Neural crest cell (in vitro differentiated cells): ENCODE data around the gene FBXL17. TPM values are rescaled to one million over a fixed set of nuclear protein-coding genes. Genes with fewer than 3 reads are reported as not detected.

ENCODE experiments used
- DNase-seq: peaks from one replicate; pipeline ENCODE4 v3.0.0; 2021; ENCODE audit warnings: low read depth, mixed read lengths, low spot score
- H3K27ac Mint-ChIP-seq: one replicate; pipeline ENCODE4 v1.8.0; 2021; ENCODE audit warnings: mild to moderate bottlenecking, mixed read lengths; ENCODE audit not compliant: unreplicated experiment
- H3K27me3 Mint-ChIP-seq: 2 replicates; pipeline ENCODE4 v1.8.0; 2021; ENCODE audit warnings: low read depth, mild to moderate bottlenecking, mixed read lengths
- H3K36me3 Mint-ChIP-seq: 2 replicates; pipeline ENCODE4 v1.8.0; 2021; ENCODE audit warnings: low read depth, mild to moderate bottlenecking, mixed read lengths
- H3K4me1 Mint-ChIP-seq: 2 replicates; pipeline ENCODE4 v1.8.0; 2021; ENCODE audit warnings: mixed read lengths
- H3K4me3 Mint-ChIP-seq: one replicate; pipeline ENCODE4 v1.8.0; 2021; ENCODE audit warnings: mild to moderate bottlenecking, mixed read lengths
- H3K9me3 Mint-ChIP-seq: 2 replicates; pipeline ENCODE4 v1.8.0; 2021; ENCODE audit warnings: mixed read lengths
- CTCF ChIP-seq: fragments of 200-600 bp; sonication (generic); conservative IDR thresholded peaks from 2 replicates; pipeline ENCODE4 v1.5.0; 2021; ENCODE audit warnings: antibody characterized with exemption, mild to moderate bottlenecking
- total RNA-seq: library from RNA; stranded (reverse); gene quantifications from 2 replicates; pipeline ENCODE4 v1.2.1, GENCODE V29; 2021

The FBXL17 gene
- total RNA-seq, 1 donor from 2014 or later, result 17.8 TPM

GRCh38 chr5:108141676-108142075 lies 240.2 kb downstream of the FBXL17 start:
- no peaks in the 10 kb centered on the region for H3K27me3 Mint-ChIP-seq
- H3K4me3 Mint-ChIP-seq, result no peak overlapping the region
- H3K27ac Mint-ChIP-seq, result no peak overlapping the region
- no peak for TF ChIP-seq CTCF
- no peaks in the 10 kb centered on the region for H3K9me3 Mint-ChIP-seq
- no peaks in the 10 kb centered on the region for H3K36me3 Mint-ChIP-seq
- DNase-seq, result no peak
- no peaks in the 10 kb centered on the region for H3K4me1 Mint-ChIP-seq

GRCh38 chr5:108136493-108136892 lies 245.4 kb downstream of the FBXL17 start:
- Mint-ChIP-seq H3K27ac (no peak overlapping the region), H3K4me3 (no peak overlapping the region)

GRCh38 chr5:108129129-108129528 lies 252.8 kb downstream of the FBXL17 start:
- Mint-ChIP-seq H3K27ac (no peak overlapping the region), H3K9me3 (no peaks in the 10 kb centered on the region), H3K27me3 (no peaks in the 10 kb centered on the region)

More at GRCh38 chr5:108136493-108136892, 245.4 kb downstream of the FBXL17 start:
- H3K9me3 Mint-ChIP-seq, result no peaks in the 10 kb centered on the region
- DNase-seq, result no peak
- H3K27me3 Mint-ChIP-seq, result no peaks in the 10 kb centered on the region
- no peaks in the 10 kb centered on the region for H3K4me1 Mint-ChIP-seq
- H3K36me3 Mint-ChIP-seq, result no peaks in the 10 kb centered on the region
- TF ChIP-seq CTCF, result no peak

GRCh38 chr5:108125771-108126511 lies 256.0 kb downstream of the FBXL17 start:
- Mint-ChIP-seq H3K9me3 (no peaks in the 10 kb centered on the region), H3K4me3 (no peak overlapping the region), H3K27ac (no peak overlapping the region), H3K4me1 (no peaks in the 10 kb centered on the region), H3K27me3 (no peaks in the 10 kb centered on the region), H3K36me3 (no peaks in the 10 kb centered on the region)
- DNase-seq, result no peak
- no peak for TF ChIP-seq CTCF

More at GRCh38 chr5:108129129-108129528, 252.8 kb downstream of the FBXL17 start:
- no peak for DNase-seq
- Mint-ChIP-seq H3K4me3 (no peak overlapping the region), H3K36me3 (no peaks in the 10 kb centered on the region), H3K4me1 (no peaks in the 10 kb centered on the region)
- TF ChIP-seq CTCF, result no peak

GRCh38 chr5:108124596-108124995 lies 257.3 kb downstream of the FBXL17 start:
- DNase-seq, result no peak
- H3K4me1 Mint-ChIP-seq, result no peaks in the 10 kb centered on the region
- H3K4me3 Mint-ChIP-seq, result no peak overlapping the region
- no peaks in the 10 kb centered on the region for H3K9me3 Mint-ChIP-seq
- no peaks in the 10 kb centered on the region for H3K27me3 Mint-ChIP-seq
- no peak for TF ChIP-seq CTCF
- H3K36me3 Mint-ChIP-seq, result no peaks in the 10 kb centered on the region
- no peak overlapping the region for H3K27ac Mint-ChIP-seq
